ENCODE results near the gene OS9.

OS9 gene

GRCh38 chr12:57736741-57737466, 43.0 kb downstream of the OS9 start:
- CTCF ChIA-PET: interaction anchor here (3.4 kb wide), 1 partner anchor 154 kb away, joined by 12 read pairs; no protein-coding TSS in a partner anchor
- TF ChIP-seq CTCF (IDR thresholded peaks at IDR 0.05; ENCODE audit: control extremely low read depth, extremely low read depth, low read depth, missing control alignments): no peak
- DNase-seq (ENCODE audit: extremely low spot score): no peak
- POLR2A ChIA-PET: no interaction called here

GRCh38 chr12:57737467-57738460, 43.8 kb downstream of the OS9 start:
- DNase-seq (ENCODE audit: extremely low spot score): no peak
- TF ChIP-seq CTCF (IDR thresholded peaks at IDR 0.05; ENCODE audit: control extremely low read depth, extremely low read depth, low read depth, missing control alignments): no peak
- POLR2A ChIA-PET: no interaction called here
- CTCF ChIA-PET: interaction anchor here (3.4 kb wide), 1 partner anchor 154 kb away, joined by 12 read pairs; no protein-coding TSS in a partner anchor

GRCh38 chr12:57738661-57739237, 44.8 kb downstream of the OS9 start, which contains the start of gene AGAP2:
Gene AGAP2 (minus strand): TSS chr12:57738742. CDS start chr12:57738246, 496 bp downstream.
- no peak for DNase-seq (ENCODE audit: extremely low spot score)
- ChIA-PET POLR2A (no interaction called here), CTCF (no interaction called here)
- TF ChIP-seq CTCF (IDR thresholded peaks at IDR 0.05; ENCODE audit: control extremely low read depth, extremely low read depth, low read depth, missing control alignments): no peak

GRCh38 chr12:57739387-57739786, 45.5 kb downstream of the OS9 start:
- ChIA-PET POLR2A (no interaction called here), CTCF (interaction anchor here (2.9 kb wide), 1 partner anchor 20 kb away, joined by 9 read pairs; no protein-coding TSS in a partner anchor)
- no peak for TF ChIP-seq CTCF (IDR thresholded peaks at IDR 0.05; ENCODE audit: control extremely low read depth, extremely low read depth, low read depth, missing control alignments)
- DNase-seq (ENCODE audit: extremely low spot score): no peak

- ChIA-PET CTCF (interaction anchor here (1.1 to 2.9 kb wide), 5 partner anchors 10 to 157 kb away, joined by 3 to 19 read pairs (median 9); partner anchors contain the start of gene TSFM), POLR2A (no interaction called here)
- DNase-seq (ENCODE audit: extremely low spot score): no peak
- no peak for TF ChIP-seq CTCF (IDR thresholded peaks at IDR 0.05; ENCODE audit: control extremely low read depth, extremely low read depth, low read depth, missing control alignments)
Observed at GRCh38 chr12:57739914-57740538, 46.1 kb downstream of the OS9 start.

Data from GM10248 (cell line).